LNCAP (cell line): ENCODE results near the gene RTL10.

ENCODE experiments used
- CTCF ChIP-seq: fragments of 450-650 bp; IDR thresholded peaks from 2 replicates; pipeline ENCODE4 v1.5.1; 2017; ENCODE audit warnings: mild to moderate bottlenecking

The RTL10 gene

GRCh38 chr22:19871845-19872778 lies 17.4 kb upstream of the RTL10 start:
- TF ChIP-seq CTCF: no peak

- no peak for TF ChIP-seq CTCF
Measured at GRCh38 chr22:19871023-19871844, 16.6 kb upstream of the RTL10 start.

GRCh38 chr22:19870153-19871022 lies 15.7 kb upstream of the RTL10 start:
- no peak for TF ChIP-seq CTCF

GRCh38 chr22:19869497-19870152 lies 15.0 kb upstream of the RTL10 start:
- TF ChIP-seq CTCF: no peak

GRCh38 chr22:19868773-19869471 lies 14.2 kb upstream of the RTL10 start:
- TF ChIP-seq CTCF: no peak

GRCh38 chr22:19868333-19868732 lies 13.7 kb upstream of the RTL10 start:
- TF ChIP-seq CTCF: no peak
